CD14-positive monocyte (primary cell): ENCODE results near the gene FRMPD4. TPM values are rescaled to one million over a fixed set of nuclear protein-coding genes. Genes with fewer than 3 reads are reported as not detected.

ENCODE experiments used
- DNase-seq, 3 donors: peaks; one replicate each; pipeline ENCODE4 v3.0.0-alpha.2; 2011 to 2022
- H2AFZ ChIP-seq: 2 replicates; pipeline ENCODE4 v1.6.0; 2012; ENCODE audit warnings: mild to moderate bottlenecking, low read depth, low read length, inconsistent platforms; ENCODE audit not compliant: insufficient read depth, poor library complexity, severe bottlenecking
- H3K27ac ChIP-seq, 2 donors: 1 replicate in 1 of 2; 2 replicates in 1 of 2; pipeline ENCODE4 v1.5.1; 2012 to 2013; ENCODE audit warnings: low read length in 2 of 2, control low read depth in 1 of 2, inconsistent platforms in 1 of 2, low read depth in 1 of 2, mild to moderate bottlenecking in 1 of 2
- H3K27me3 ChIP-seq, 2 donors: one replicate each; pipeline versions ENCODE4 v1.6.0 to v1.6.1; 2011 to 2013; ENCODE audit warnings: low read length in 2 of 2; ENCODE audit not compliant: control insufficient read depth in 2 of 2, insufficient read depth in 2 of 2
- H3K36me3 ChIP-seq, 2 donors: replicated peaks in 1 of 2; 1 replicate in 1 of 2; 2 replicates in 1 of 2; pipeline versions ENCODE4 v1.5.1 to v1.6.1; 2012 to 2013; ENCODE audit warnings: low read length in 2 of 2, control low read depth in 1 of 2, inconsistent platforms in 1 of 2, mild to moderate bottlenecking in 1 of 2; ENCODE audit not compliant: insufficient read depth in 2 of 2, control insufficient read depth in 1 of 2
- H3K4me1 ChIP-seq, 2 donors: 1 replicate in 1 of 2; 2 replicates in 1 of 2; pipeline versions ENCODE4 v1.5.1 to v1.6.1; 2012 to 2013; ENCODE audit warnings: low read length in 2 of 2, control low read depth in 1 of 2, inconsistent platforms in 1 of 2, mild to moderate bottlenecking in 1 of 2, moderate library complexity in 1 of 2; ENCODE audit not compliant: insufficient read depth in 2 of 2, control insufficient read depth in 1 of 2
- H3K4me2 ChIP-seq: replicated peaks from 2 replicates; pipeline ENCODE3; 2012; ENCODE audit warnings: low read length, moderate library complexity, mild to moderate bottlenecking; ENCODE audit not compliant: poor library complexity, severe bottlenecking; ENCODE audit errors: extremely low read depth
- H3K4me3 ChIP-seq, 3 experiments: fragments of 200-600 bp in 1 of 3; sonication (generic) in 1 of 3; replicated peaks in 1 of 3; 1 replicate in 2 of 3; 2 replicates in 1 of 3; pipeline ENCODE4 v1.5.1; 2011 to 2013; ENCODE audit warnings: low read length in 3 of 3, mild to moderate bottlenecking in 3 of 3, control low read depth in 2 of 3, low read depth in 2 of 3, inconsistent platforms in 1 of 3, moderate library complexity in 1 of 3
- H3K79me2 ChIP-seq: 2 replicates; pipeline ENCODE4 v1.6.0; 2012; ENCODE audit warnings: mild to moderate bottlenecking, control low read depth, inconsistent platforms, low read length, moderate library complexity; ENCODE audit not compliant: insufficient read depth
- H3K9ac ChIP-seq: 2 replicates; pipeline ENCODE4 v1.6.0; 2017; ENCODE audit warnings: low read length, mild to moderate bottlenecking; ENCODE audit not compliant: insufficient read depth, poor library complexity, severe bottlenecking
- H3K9me3 ChIP-seq, 2 donors: replicated peaks in 1 of 2; 1 replicate in 1 of 2; 2 replicates in 1 of 2; pipeline versions ENCODE4 v1.5.1 to v1.6.1; 2012 to 2013; ENCODE audit warnings: low read length in 2 of 2, control low read depth in 1 of 2; ENCODE audit not compliant: control insufficient read depth in 1 of 2, insufficient read depth in 1 of 2
- H4K20me1 ChIP-seq: 2 replicates; pipeline ENCODE4 v1.6.0; 2012; ENCODE audit warnings: mild to moderate bottlenecking, low read length, control low read depth, moderate library complexity; ENCODE audit not compliant: insufficient read depth
- H3K27ac Mint-ChIP-seq, 7 donors: one replicate each; pipeline ENCODE4 v1.8.0; 2020; ENCODE audit warnings: mild to moderate bottlenecking in 7 of 7, mixed read lengths in 7 of 7, moderate library complexity in 6 of 7, inconsistent platforms in 2 of 7
- H3K27me3 Mint-ChIP-seq, 3 donors: one replicate each; pipeline ENCODE4 v1.8.0; 2021 to 2022; ENCODE audit warnings: low read depth in 3 of 3, mild to moderate bottlenecking in 3 of 3, mixed read lengths in 3 of 3, moderate library complexity in 3 of 3, inconsistent platforms in 1 of 3
- H3K36me3 Mint-ChIP-seq, 2 donors: one replicate each; pipeline ENCODE4 v1.8.0; 2020; ENCODE audit warnings: mixed read lengths in 2 of 2, inconsistent platforms in 1 of 2, mild to moderate bottlenecking in 1 of 2
- H3K4me1 Mint-ChIP-seq: one replicate; pipeline ENCODE4 v1.8.0; 2020; ENCODE audit warnings: mild to moderate bottlenecking, mixed read lengths
- H3K4me3 Mint-ChIP-seq, 2 donors: one replicate each; pipeline ENCODE4 v1.8.0; 2020; ENCODE audit warnings: mild to moderate bottlenecking in 2 of 2, mixed read lengths in 2 of 2, moderate library complexity in 1 of 2
- H3K9me3 Mint-ChIP-seq, 7 donors: one replicate each; pipeline ENCODE4 v1.8.0; 2020 to 2022; ENCODE audit warnings: mixed read lengths in 7 of 7, mild to moderate bottlenecking in 6 of 7, moderate library complexity in 6 of 7, inconsistent platforms in 2 of 7
- WGBS: methylation state at CpG from one replicate; pipeline ENCODE4 v1.1.5; 2013; ENCODE audit warnings: missing lambda C conversion rate; ENCODE audit not compliant: insufficient coverage; 5-methylcytosine and 5-hydroxymethylcytosine counted together
- intact Hi-C, 2 donors: fragments of 100-400 bp; cut with micrococcal nuclease; formaldehyde crosslinking; loops; one replicate each; pipeline versions ENCODE4 v1.15.0 to v1.15.1; 2023
- polyA plus RNA-seq, 3 donors: library from polyadenylated mRNA; depleted of rRNA in 1 of 3; unstranded in 2 of 3; stranded (reverse) in 1 of 3; fragments of 300-500 nt in 2 of 3; fragments of >200 nt in 1 of 3; fragmentation: Illumina TruSeq in 2 of 3; gene quantifications; 1 replicate in 2 of 3; 2 replicates in 1 of 3; pipeline ENCODE4 v1.2.3, GENCODE V29; 2012 to 2021
- TF ChIP-seq, protein P1 (sequence below): fragments of 200-600 bp; IDR thresholded peaks from one replicate; pipeline ENCODE4 v1.8.0; 2022; ENCODE audit warnings: antibody characterized with exemption, mild to moderate bottlenecking

FRMPD4 gene
- polyA plus RNA-seq, 3 donors = not detected

DNA sequence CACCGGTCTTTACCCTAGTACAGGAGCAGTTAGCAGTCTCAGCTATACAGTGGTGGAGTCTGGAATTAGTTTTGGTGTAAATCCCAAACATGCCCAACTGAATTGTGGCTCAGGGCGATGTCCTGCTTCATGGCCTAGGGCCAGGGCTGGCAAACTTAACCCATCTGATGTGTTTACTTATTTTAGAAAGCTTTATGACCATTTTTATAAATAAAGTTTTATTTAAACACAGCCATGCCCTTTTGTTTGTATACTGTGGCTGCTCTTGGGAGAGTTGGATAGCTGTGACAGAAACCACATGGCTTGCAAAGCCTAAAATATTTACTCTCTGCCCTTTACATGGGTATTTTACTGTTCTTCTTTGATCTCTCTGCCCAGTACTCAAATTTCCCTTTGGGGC, 7.1 kb downstream of the FRMPD4 start:
- H3K9me3 Mint-ChIP-seq = no peaks in the 10 kb centered on the region
- TF ChIP-seq, protein P1, sequence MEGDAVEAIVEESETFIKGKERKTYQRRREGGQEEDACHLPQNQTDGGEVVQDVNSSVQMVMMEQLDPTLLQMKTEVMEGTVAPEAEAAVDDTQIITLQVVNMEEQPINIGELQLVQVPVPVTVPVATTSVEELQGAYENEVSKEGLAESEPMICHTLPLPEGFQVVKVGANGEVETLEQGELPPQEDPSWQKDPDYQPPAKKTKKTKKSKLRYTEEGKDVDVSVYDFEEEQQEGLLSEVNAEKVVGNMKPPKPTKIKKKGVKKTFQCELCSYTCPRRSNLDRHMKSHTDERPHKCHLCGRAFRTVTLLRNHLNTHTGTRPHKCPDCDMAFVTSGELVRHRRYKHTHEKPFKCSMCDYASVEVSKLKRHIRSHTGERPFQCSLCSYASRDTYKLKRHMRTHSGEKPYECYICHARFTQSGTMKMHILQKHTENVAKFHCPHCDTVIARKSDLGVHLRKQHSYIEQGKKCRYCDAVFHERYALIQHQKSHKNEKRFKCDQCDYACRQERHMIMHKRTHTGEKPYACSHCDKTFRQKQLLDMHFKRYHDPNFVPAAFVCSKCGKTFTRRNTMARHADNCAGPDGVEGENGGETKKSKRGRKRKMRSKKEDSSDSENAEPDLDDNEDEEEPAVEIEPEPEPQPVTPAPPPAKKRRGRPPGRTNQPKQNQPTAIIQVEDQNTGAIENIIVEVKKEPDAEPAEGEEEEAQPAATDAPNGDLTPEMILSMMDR = no peak
- no peak for DNase-seq
- H3K27ac Mint-ChIP-seq = no peak overlapping the region
- Histone ChIP-seq H3K4me2 (no peak overlapping the region), H3K36me3 (no peaks in the 10 kb centered on the region), H3K79me2 (no peaks in the 10 kb centered on the region), H3K27ac (no peak overlapping the region), H3K9ac (no peak overlapping the region), H3K4me3 (no peak overlapping the region), H3K4me1 (no peaks in the 10 kb centered on the region), H2AFZ (no peak overlapping the region), H3K9me3 (no peaks in the 10 kb centered on the region), H4K20me1 (no peaks in the 10 kb centered on the region), H3K27me3 (no peaks in the 10 kb centered on the region)
- WGBS = no CpG with 5 or more reads among the region's 2 CpGs
- peaks cover 0 to under 1% (median 0%) of the 10 kb centered on the region in 3 donors for H3K27me3 Mint-ChIP-seq
- H3K36me3 Mint-ChIP-seq = no peaks in the 10 kb centered on the region
- no peak overlapping the region for H3K4me3 Mint-ChIP-seq
- intact Hi-C loops = no loop called here
- H3K4me1 Mint-ChIP-seq = no peaks in the 10 kb centered on the region

DNA sequence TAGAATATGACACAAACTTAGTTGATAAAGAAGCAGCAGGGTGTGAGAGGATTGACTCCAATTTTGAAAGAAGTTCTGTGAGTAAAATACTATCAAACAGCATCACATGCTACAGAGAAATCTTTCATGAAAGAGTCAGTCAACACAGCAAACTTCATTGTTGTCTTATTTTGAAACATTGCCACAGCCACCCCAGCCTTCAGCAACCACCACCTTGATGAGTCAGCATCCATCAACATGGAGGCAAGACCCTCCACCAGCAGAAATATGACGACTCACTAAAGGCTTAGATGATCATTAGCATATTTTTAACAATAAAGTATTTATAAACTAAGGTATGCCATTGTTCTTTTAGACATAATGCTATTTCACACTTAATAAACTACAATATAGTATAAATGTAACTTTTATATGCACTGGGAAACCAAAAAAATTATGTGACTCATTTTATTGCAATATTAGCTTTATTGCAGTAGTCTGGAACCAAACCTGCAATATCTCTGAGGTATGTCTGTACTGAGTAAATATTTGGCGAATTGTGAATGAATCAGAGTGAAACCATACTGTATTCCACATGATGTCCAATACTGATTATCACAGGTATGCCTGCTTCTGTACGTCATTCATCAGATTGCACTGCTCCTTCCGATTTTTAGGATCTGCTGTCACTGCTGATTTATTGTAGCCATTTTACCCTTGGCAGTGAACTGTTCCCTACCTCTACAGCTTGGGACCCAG, 11.6 kb downstream of the FRMPD4 start:
- Mint-ChIP-seq H3K4me3 (no peak overlapping the region), H3K27ac (no peak overlapping the region), H3K9me3 (peaks cover 0 to 2% (median 0%) of the 10 kb centered on the region in 7 donors), H3K4me1 (no peaks in the 10 kb centered on the region), H3K27me3 (no peaks in the 10 kb centered on the region), H3K36me3 (no peaks in the 10 kb centered on the region)
- TF ChIP-seq, protein P1 = no peak
- H3K4me1 ChIP-seq = no peaks in the 10 kb centered on the region
- H3K27me3 ChIP-seq = no peaks in the 10 kb centered on the region
- H3K36me3 ChIP-seq = no peaks in the 10 kb centered on the region
- H3K4me3 ChIP-seq = no peak overlapping the region
- H3K27ac ChIP-seq = no peak overlapping the region
- H4K20me1 ChIP-seq = no peaks in the 10 kb centered on the region
- no peak overlapping the region for H2AFZ ChIP-seq
- H3K9me3 ChIP-seq = no peaks in the 10 kb centered on the region
- H3K4me2 ChIP-seq = no peak overlapping the region
- no CpG with 5 or more reads among the region's 4 CpGs for WGBS
- intact Hi-C loops = no loop called here
- H3K9ac ChIP-seq = no peak overlapping the region
- DNase-seq = no peak
- no peaks in the 10 kb centered on the region for H3K79me2 ChIP-seq
